Stimulated activated memory B cell treated with anti-CD40 and anti-IgM and Interleukin-4, amounts not matched to agents 10 μg/mL and 1 μg/mL and 100 μg/mL, for 72 hours (primary cell): ENCODE measurements around the gene ZBED1.
A peak's percentile ranks its signal among the peaks of the same experiment; 100 is the strongest.
"Not testable (repeated sequence)": the region's sequence is repeated elsewhere in the genome, so short reads cannot be mapped to it uniquely, and the experiment has no call there.

ENCODE experiments used
- ATAC-seq: fragments of 150-1000 bp; cut with Tn5 transposase; 2 replicates; pipeline ENCODE4 v1.10.0; 2021
- H3K27ac Mint-ChIP-seq: one replicate; pipeline ENCODE4 v1.8.0; 2022; ENCODE audit warnings: mild to moderate bottlenecking, mixed read lengths
- H3K27me3 Mint-ChIP-seq: one replicate; pipeline ENCODE4 v1.8.0; 2022; ENCODE audit warnings: mixed read lengths
- H3K36me3 Mint-ChIP-seq: one replicate; pipeline ENCODE4 v1.8.0; 2022; ENCODE audit warnings: mixed read lengths
- H3K4me1 Mint-ChIP-seq: one replicate; pipeline ENCODE4 v1.8.0; 2022; ENCODE audit warnings: mixed read lengths
- H3K4me3 Mint-ChIP-seq: one replicate; pipeline ENCODE4 v1.8.0; 2022; ENCODE audit warnings: mild to moderate bottlenecking, moderate library complexity, mixed read lengths
- H3K9me3 Mint-ChIP-seq: one replicate; pipeline ENCODE4 v1.8.0; 2022; ENCODE audit warnings: mixed read lengths

Gene ZBED1

GRCh38 chrX:2462074-2462473, 38.7 kb downstream of the ZBED1 start:
- Mint-ChIP-seq H3K9me3 (peaks cover 4% of the 10 kb centered on the region), H3K4me1 (peaks cover 18% of the 10 kb centered on the region), H3K4me3 (no peak overlapping the region), H3K27me3 (no peaks in the 10 kb centered on the region), H3K36me3 (peaks cover 28% of the 10 kb centered on the region), H3K27ac (peak overlapping the region; percentile 67)
- no peak for ATAC-seq

GRCh38 chrX:2461711-2462016, 39.1 kb downstream of the ZBED1 start:
- Mint-ChIP-seq H3K27ac (peak overlapping the region; percentile 67), H3K4me3 (no peak overlapping the region), H3K4me1 (peaks cover 22% of the 10 kb centered on the region), H3K27me3 (no peaks in the 10 kb centered on the region), H3K9me3 (peaks cover 4% of the 10 kb centered on the region), H3K36me3 (peaks cover 32% of the 10 kb centered on the region)
- ATAC-seq: no peak

- H3K27ac Mint-ChIP-seq: peak overlapping the region; percentile 67
- peaks cover 28% of the 10 kb centered on the region for H3K4me1 Mint-ChIP-seq
- not testable (repeated sequence) for H3K9me3 Mint-ChIP-seq, H3K4me3 Mint-ChIP-seq, ATAC-seq, H3K27me3 Mint-ChIP-seq
- H3K36me3 Mint-ChIP-seq: peaks cover 34% of the 10 kb centered on the region
These were observed 39.7 kb downstream of the ZBED1 start for GRCh38 chrX:2460821-2461710.

- H3K9me3 Mint-ChIP-seq, ATAC-seq, H3K27me3 Mint-ChIP-seq, H3K4me3 Mint-ChIP-seq, H3K27ac Mint-ChIP-seq: not testable (repeated sequence)
- peaks cover 34% of the 10 kb centered on the region for H3K36me3 Mint-ChIP-seq
- peaks cover 28% of the 10 kb centered on the region for H3K4me1 Mint-ChIP-seq
These were observed 40.7 kb downstream of the ZBED1 start for GRCh38 chrX:2460048-2460447.

GRCh38 chrX:2458309-2458708, 42.5 kb downstream of the ZBED1 start:
- peaks cover 23% of the 10 kb centered on the region for H3K4me1 Mint-ChIP-seq
- H3K27ac Mint-ChIP-seq: no peak overlapping the region
- no peak for ATAC-seq
- H3K36me3 Mint-ChIP-seq: peaks cover 29% of the 10 kb centered on the region
- peaks cover 4% of the 10 kb centered on the region for H3K9me3 Mint-ChIP-seq
- no peak overlapping the region for H3K4me3 Mint-ChIP-seq
- H3K27me3 Mint-ChIP-seq: no peaks in the 10 kb centered on the region

- Mint-ChIP-seq H3K27ac (no peak overlapping the region), H3K4me3 (no peak overlapping the region), H3K9me3 (peaks cover 4% of the 10 kb centered on the region), H3K4me1 (peaks cover 18% of the 10 kb centered on the region), H3K36me3 (peaks cover 33% of the 10 kb centered on the region), H3K27me3 (no peaks in the 10 kb centered on the region)
- ATAC-seq: no peak
These were observed 43.3 kb downstream of the ZBED1 start for GRCh38 chrX:2457289-2458133.

- H3K9me3 Mint-ChIP-seq, ATAC-seq, H3K27me3 Mint-ChIP-seq, H3K4me3 Mint-ChIP-seq, H3K27ac Mint-ChIP-seq: not testable (repeated sequence)
- Mint-ChIP-seq H3K36me3 (peaks cover 41% of the 10 kb centered on the region), H3K4me1 (peaks cover 16% of the 10 kb centered on the region)
These were observed 44.7 kb downstream of the ZBED1 start for GRCh38 chrX:2456091-2456490.

- not testable (repeated sequence) for ATAC-seq, H3K27me3 Mint-ChIP-seq, H3K9me3 Mint-ChIP-seq, H3K4me3 Mint-ChIP-seq, H3K27ac Mint-ChIP-seq
- Mint-ChIP-seq H3K4me1 (peaks cover 31% of the 10 kb centered on the region), H3K36me3 (peaks cover 44% of the 10 kb centered on the region)
These were observed 46.2 kb downstream of the ZBED1 start for GRCh38 chrX:2454620-2455019.

- Mint-ChIP-seq H3K36me3 (peaks cover 48% of the 10 kb centered on the region), H3K27me3 (no peaks in the 10 kb centered on the region), H3K4me3 (no peak overlapping the region), H3K27ac (no peak overlapping the region), H3K4me1 (peaks cover 36% of the 10 kb centered on the region), H3K9me3 (peaks cover 2% of the 10 kb centered on the region)
- no peak for ATAC-seq
These were observed 48.0 kb downstream of the ZBED1 start for GRCh38 chrX:2452799-2453198.

- Mint-ChIP-seq H3K4me3 (no peak overlapping the region), H3K36me3 (peaks cover 47% of the 10 kb centered on the region), H3K9me3 (peaks cover 2% of the 10 kb centered on the region), H3K27me3 (no peaks in the 10 kb centered on the region), H3K4me1 (peaks cover 36% of the 10 kb centered on the region), H3K27ac (no peak overlapping the region)
- ATAC-seq: no peak
These were observed 48.4 kb downstream of the ZBED1 start for GRCh38 chrX:2452317-2452784.

- peaks cover 47% of the 10 kb centered on the region for H3K36me3 Mint-ChIP-seq
- H3K4me3 Mint-ChIP-seq: no peak overlapping the region
- peaks cover 2% of the 10 kb centered on the region for H3K9me3 Mint-ChIP-seq
- no peaks in the 10 kb centered on the region for H3K27me3 Mint-ChIP-seq
- H3K4me1 Mint-ChIP-seq: peaks cover 33% of the 10 kb centered on the region
- peak overlapping the region; percentile 34 for H3K27ac Mint-ChIP-seq
- ATAC-seq: no peak
These were observed 49.1 kb downstream of the ZBED1 start for GRCh38 chrX:2451501-2452316.

GRCh38 chrX:2450681-2451080, 50.1 kb downstream of the ZBED1 start:
- no peak for ATAC-seq
- H3K4me3 Mint-ChIP-seq: no peak overlapping the region
- H3K9me3 Mint-ChIP-seq: peaks cover 2% of the 10 kb centered on the region
- peaks cover 46% of the 10 kb centered on the region for H3K36me3 Mint-ChIP-seq
- H3K27me3 Mint-ChIP-seq: no peaks in the 10 kb centered on the region
- peaks cover 26% of the 10 kb centered on the region for H3K4me1 Mint-ChIP-seq
- peak overlapping the region; percentile 34 for H3K27ac Mint-ChIP-seq

- ATAC-seq: peak; percentile 50
- peaks cover 46% of the 10 kb centered on the region for H3K36me3 Mint-ChIP-seq
- H3K27ac Mint-ChIP-seq: peak overlapping the region; percentile 69
These were observed 51.5 kb downstream of the ZBED1 start for GRCh38 chrX:2449135-2449886.

GRCh38 chrX:2447484-2447883, 53.3 kb downstream of the ZBED1 start:
- H3K27me3 Mint-ChIP-seq: no peaks in the 10 kb centered on the region
- H3K4me3 Mint-ChIP-seq: no peak overlapping the region
- H3K9me3 Mint-ChIP-seq: peaks cover 2% of the 10 kb centered on the region
- H3K36me3 Mint-ChIP-seq: peaks cover 39% of the 10 kb centered on the region
- no peak overlapping the region for H3K27ac Mint-ChIP-seq
- peaks cover 26% of the 10 kb centered on the region for H3K4me1 Mint-ChIP-seq
- ATAC-seq: no peak

More at GRCh38 chrX:2449135-2449886, 51.5 kb downstream of the ZBED1 start:
- Mint-ChIP-seq H3K4me1 (peaks cover 26% of the 10 kb centered on the region), H3K9me3 (peaks cover 2% of the 10 kb centered on the region), H3K27me3 (no peaks in the 10 kb centered on the region), H3K4me3 (no peak overlapping the region)
